ENCODE measurements around the gene EIF4E1B.

- TF ChIP-seq CTCF (conservative IDR thresholded peaks at IDR 0.05; ENCODE audit: low read length) (no peak), EZH2phosphoT487 (IDR thresholded peaks at IDR 0.05; ENCODE audit: borderline replicate concordance) (no peak)
Observed at GRCh38 chr5:176677209-176677939, 46.9 kb downstream of the EIF4E1B start.

Data from Loucy (cell line).